HG03575 (cell line): ENCODE measurements around the gene DEK.
A peak's percentile ranks its signal among the peaks of the same experiment; 100 is the strongest.

Experiments
- ATAC-seq: cut with Tn5 transposase; IDR thresholded peaks from one replicate; pipeline ENCODE4 v1.9.1; 2021; ENCODE audit not compliant: unreplicated experiment, insufficient number of reproducible peaks, low FRiP score; ENCODE audit errors: extremely low read depth

The DEK gene

DNA sequence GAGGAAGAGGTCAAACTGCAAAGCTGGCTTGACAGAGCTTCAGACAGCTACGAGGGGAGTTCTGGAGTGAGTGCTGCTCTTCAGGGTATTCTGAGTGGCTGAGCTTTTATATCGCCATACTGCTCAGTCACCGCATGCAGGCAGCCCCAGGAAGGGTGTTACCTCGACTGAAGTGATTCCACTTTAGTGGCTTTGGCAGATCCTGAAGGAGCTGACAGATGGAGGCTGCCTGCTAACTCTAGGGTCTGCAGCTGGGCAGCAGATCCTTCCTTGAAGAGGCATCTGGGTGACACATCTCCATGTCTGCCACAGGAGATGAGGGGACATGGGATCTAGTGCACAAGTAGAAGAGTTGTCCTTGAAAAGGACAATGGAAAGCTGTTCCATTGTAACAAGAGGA is 3.7 kb upstream of the DEK start:
- ATAC-seq, result no peak

DNA sequence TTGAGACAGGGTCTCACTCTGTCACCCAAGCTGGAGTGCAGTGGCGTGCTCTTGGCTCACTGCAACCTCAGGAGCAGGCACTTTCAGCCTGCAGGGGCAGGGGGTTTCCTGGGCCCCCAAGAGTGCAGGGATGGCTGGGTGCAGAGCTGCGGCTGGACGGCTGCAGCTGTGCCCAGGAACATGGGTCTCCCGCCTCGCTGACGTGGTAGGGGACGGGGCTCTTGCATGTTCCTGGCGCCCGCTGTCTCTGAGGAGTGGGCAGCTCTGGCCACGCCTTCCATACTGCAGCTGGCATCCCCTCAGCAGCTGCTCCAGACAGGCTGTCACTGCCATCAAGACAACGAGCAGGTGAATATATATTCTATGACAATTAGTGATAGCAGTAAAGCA is 2.2 kb upstream of the DEK start:
- ATAC-seq, result no peak

DNA sequence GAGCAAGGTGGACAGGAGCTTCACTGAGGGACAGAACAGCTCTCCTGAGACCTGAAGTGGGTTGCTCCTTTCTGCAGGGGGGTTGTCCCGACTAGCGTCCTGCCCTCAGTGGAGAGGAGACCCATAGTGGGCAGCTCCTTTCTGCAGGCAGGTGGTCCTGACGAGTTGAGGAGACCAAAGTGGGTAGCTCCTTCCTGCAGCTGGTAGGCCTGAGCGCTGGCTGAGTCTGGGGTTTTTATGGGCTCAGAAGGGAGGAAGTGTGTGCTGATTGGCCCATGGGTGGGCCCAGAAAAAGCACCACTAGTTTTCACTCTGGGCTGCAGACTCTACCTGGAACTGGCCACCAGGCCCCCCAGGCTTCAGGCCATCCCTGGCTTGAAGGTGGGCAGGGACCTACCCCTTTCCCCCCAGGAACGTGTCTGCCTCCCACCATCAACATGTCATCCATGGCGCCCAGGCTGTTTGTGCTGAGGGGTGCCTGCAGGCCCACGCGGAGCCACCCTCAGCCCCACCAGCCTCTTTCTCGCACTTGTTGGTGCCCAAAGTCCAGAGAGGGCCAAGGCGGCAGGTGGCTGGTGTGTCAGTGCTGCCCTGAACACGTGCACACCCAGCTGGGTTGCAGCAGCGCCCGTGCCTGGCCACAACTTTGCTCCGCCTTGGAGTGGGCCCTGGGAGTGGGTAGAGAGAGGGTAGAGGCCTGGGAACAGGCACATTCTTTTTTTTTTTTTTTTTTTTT is 1.6 kb upstream of the DEK start:
- ATAC-seq, result no peak

DNA sequence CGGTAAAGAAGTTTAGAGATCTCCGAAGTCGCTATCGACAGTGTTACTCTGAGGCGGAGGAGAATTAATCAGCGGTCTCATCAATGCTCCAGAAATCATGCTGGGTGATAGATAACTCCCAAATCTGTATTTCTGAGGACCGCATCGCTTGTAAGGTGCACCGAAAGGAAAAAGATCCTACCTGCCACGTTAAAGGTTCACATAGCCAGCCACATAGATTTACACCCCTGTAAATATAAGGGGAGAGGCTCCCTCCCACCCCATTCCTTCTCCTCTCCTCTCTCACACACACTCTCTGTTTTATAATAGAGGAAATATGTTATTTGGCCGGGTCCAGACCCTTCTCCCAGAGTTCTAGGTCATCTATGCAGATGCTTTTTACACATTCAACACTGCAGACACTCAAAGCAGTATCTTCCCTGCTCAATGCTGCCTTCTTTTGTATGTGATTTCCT is 620 bp upstream of the DEK start:
- no peak for ATAC-seq

DNA sequence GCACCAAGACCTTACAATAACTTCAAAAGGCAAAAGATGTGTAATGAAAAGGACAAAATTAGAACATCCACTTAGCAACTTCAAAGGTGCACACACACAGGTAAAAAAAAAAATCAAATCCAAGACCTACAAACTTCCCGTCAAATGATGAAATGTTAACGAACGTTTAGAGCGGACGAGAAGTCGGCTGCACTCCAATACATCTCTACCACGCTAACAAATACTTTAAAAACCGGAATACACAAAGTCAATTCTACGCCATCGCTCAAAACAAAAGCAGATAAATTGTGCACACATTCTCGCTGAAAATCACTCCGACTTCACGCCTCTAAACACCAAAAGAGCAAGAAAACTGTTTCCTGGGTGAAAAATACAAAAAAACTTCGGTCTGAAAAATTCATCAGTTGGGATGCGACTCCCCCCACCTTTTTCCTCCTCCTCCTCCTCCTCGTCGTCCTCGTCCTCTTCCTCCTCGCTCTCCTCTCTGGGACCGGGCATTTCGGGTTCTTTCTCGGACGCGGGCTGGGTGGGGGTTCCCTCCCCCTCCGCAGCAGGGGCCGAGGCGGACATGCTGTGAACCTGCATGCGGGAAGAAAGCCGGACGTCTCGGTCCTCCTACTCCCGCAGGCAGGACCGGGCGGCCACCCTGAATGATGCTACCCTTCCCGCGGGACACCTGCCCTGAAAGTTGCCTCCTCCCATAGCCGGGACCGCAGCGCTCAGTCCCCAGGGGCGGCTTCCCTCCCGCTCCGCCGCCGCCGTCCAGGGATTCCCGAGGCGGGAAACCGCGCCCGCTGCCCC is 712 bp downstream of the DEK start:
- ATAC-seq, result no peak

DNA sequence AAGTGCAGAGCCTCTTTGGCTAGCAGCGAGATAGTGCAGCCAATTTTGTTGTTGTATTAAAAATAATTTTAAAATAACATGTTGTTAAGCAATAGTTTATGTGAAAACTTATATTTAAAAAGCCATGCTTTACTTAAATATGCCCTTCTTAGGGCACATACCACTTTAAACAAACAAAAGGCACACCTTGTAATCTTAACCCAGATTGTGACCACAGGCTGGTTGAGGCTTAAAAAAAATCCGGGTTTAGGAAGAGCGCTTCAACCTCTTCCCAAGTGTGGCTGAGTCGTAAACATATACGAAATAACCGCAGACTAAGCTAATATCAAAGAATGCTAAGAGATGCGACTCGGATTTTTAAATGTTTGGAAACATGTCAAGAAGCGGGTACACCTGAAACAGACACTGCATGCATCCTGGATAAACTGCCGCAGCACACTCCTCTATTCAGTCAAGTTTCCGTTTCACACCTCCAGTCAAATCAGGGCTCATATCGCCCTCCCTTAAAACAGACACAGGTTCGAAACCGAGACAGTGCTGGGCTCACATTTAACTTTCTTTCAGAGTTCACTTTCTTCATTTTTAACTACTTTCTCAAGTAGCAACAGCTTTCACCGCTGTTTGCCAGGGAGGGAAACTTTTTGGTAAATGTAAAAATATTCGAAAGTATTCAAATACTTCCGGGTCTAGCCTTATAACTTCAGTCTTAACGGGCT is 1.5 kb downstream of the DEK start:
- ATAC-seq, result peak; percentile 60

DNA sequence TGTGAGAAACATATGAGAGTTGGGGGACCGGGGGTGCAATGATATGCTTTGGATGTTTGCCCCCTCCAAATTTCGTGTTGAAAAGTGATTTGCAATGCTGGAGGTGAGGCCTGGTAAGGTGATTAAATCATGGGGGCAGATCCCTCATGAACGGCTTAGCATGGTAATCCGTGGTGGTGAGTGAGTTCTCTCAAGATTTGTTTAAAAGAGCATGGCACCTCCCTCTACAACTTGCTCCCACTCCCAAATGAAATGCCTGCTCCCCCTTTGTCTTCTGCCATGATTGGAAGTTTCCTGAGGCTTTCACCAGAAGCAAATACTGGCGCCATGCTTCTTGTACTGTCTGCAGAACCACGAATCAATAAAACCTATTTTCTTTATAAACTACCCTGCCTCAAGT is 2.5 kb downstream of the DEK start:
- no peak for ATAC-seq

DNA sequence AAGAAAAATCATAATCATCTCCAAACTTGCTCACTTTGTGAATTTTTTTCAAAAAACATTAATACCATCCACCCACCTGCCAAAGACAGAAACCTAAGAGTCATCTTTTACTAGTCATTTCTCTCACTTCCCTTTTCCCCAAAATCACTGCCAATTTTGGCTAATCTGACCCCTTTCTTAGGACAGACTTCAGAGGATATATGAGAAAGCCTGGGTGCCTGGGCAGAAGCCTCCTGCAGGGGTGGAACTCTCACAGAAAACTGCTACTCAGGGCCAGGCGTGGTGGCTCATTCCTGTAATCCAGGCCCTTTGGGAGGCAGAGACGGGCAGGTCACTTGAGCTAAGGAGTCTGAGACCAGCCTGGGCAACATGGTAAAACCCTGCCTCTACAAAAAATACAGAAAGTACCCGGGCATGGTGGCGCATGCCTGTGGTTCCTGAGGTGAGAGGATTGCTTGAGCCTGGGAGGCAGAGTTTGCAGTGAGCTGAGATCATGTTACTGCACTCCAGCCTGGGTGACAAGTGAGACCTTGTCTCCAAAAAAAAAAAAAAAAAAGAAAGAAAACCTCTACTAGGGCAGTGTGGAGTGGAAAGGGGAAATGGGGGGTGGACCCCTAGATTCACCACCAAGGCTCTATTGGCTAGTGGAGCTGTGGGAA is 3.8 kb downstream of the DEK start:
- peak; percentile 30 for ATAC-seq

DNA sequence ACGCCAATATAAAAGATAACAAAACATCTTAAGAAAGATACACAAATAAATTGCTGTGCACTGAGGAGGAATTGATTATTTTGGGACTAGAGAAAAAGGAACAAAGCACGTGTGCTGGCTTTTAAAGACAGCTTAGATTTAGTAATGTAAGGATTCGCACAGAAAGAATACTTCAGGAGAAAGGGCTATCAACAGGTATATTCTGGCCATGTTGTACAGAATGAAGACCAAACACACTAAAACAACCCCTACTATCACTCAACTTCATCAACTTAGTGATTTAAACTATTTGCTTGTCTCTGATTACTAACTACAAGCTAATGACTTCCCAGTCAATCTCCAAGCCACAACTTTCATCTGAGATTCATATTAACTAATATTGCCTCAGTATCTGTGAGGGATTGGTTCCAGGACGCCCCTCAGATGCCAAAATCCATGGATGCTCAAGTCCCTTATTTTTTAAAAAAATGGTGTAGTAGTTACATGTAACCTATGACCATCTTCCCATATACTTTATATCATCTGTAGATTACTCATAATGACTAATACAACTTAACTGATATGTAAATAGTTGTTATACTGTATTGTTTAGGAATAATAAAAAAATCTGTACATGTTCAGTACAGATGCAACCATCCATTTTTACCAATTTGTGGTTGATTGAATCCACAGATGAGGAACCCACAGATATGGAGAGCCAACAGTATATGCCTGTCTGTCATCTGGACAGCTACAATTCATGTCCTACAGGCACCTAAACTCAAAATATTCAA is 4.5 kb downstream of the DEK start:
- no peak for ATAC-seq

DNA sequence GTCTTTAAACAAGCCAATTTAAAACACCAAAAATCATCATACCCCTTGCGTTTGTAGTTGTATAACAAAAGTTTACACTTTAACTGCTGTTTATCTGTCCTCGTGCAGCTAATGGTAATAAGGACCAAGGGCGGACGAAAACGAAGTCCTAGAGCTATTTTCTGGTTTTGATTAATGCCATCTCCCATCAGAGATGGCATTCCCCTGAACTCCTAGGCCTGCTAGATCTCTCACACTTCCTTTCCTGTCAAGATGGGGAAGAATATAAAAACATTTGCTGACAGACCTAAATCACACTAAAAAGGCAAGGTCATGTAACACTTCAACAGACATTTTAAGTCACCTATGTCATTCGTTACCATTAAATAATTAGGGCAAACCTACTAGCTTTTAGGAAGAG is 9.5 kb downstream of the DEK start:
- no peak for ATAC-seq

DNA sequence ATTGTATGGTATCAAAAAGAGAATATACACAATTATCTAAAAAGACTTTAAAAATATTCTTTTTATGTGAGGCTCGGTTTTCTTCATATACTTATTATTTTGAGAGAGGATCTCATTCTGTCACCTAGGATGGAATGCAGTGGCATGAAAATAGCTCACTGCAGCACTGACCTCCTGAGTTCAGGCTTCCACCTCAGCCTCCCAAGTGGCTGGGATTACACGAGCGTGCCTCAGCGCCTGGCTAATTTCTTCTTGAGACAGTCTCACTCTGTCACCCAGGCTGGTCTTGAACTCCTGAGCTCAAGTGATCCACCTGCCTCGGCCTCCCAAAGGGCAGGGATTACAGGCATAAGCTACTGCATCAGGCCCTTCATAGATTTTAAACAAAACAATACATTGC is 10.7 kb downstream of the DEK start:
- ATAC-seq, result no peak

DNA sequence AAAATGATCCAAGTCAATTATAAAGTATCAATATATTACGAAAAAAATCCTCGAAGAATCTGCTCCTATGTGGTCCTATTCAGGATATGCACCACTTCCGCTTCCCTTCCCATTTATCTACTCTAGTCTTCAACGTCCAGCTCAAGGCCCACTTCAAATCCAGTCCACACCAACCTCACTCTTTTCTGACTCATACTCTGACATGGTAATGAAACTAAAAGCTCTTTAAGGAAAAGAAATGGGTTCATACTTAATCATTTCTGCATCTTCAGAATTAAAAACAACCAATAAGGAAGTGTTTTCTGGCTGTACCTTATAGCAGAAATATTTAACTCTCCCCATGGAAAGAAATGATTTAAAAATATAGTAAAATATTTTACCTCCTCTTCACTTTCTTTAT is 15.1 kb downstream of the DEK start:
- no peak for ATAC-seq

DNA sequence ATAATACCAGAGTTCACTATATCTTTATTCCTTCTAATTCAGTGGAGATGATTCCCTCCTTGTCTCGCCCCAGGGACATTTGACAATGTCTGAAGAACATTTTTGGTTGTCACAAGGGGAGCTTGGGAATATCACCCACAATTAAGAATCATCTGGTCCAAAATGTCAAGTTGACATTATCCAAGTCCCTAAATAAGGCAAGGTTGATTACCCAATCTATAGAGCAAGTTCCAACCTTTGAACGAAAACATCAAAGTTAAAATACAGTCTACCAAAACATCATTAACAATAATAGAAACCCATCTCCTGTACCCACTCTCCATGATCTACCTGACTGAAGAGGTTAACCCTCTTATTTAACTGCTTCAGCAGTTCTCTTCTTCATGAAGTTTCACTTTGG is 15.6 kb downstream of the DEK start:
- ATAC-seq, result no peak

DNA sequence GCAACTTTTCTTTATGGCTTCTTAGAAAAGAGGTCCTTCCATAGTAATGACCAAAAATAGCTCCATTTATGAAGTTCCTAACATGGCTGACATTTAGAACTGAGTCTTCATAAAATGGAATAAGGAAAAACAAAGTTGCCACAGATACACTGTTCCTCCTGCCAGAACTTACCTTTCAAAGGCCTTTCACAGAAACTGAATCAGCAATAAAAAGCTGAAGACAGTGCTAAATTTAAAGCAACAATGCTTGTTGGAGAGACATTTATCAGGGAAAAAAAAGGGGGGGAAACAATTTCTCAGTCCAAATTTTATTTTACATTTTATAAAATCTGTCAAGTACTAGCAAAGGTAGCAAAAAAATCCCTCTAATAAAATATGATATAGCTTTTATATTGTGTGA is 17.3 kb downstream of the DEK start:
- no peak for ATAC-seq

DNA sequence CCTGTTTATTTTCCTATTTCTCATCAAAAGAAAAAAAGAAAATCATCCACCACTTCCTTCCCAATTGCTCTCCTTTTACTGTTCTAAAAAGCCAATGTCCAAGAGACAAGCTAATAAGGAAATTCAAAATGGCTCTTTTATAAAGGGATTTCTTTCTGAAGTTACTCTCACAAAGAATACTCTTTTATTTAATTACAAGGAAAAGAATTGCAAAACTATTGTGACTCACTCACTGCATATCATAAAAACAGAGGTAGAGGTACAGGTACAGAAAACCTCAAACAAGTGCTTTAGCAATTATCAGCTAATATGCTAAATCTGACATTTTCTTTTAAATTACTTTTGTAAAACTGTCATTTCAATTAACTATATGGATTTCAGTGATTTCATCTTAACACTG is 18.1 kb downstream of the DEK start:
- no peak for ATAC-seq

DNA sequence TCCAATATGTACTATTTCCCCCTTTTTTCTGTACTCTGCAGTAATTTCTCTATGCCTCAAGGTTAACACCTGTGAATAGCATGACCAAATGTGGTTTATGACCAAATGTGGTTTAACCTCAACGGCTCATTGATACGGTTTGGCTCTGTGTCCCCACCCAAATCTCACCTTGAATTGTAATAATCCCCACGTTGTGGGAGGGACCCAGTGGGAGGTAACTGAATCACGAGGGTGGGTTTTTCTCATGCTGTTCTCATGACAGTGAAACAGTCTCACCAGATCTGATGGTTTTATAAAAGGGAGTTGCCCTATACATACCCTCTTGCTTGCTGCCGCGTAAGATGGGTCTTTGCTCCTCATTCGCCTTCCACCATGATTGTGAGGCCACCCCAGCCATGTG is 18.7 kb downstream of the DEK start:
- no peak for ATAC-seq

DNA sequence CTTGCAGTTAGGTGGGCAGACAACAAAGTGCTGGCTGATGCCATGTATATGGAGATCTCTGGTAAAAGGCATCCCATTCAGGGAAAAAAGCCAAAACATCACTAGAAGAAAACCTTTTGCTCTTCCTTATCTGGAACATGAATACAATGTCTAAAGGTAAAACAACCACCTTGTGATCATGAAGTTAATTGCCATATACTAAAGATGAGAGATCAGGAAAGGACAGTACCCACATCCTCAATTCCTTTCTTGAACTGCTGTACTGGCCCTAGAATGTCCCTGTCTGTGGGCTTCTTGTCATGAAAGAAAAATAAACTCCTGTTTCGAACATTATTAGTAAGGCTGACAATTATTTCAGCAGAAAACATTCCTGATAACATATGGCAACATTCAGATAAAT is 19.3 kb downstream of the DEK start:
- ATAC-seq, result no peak

DNA sequence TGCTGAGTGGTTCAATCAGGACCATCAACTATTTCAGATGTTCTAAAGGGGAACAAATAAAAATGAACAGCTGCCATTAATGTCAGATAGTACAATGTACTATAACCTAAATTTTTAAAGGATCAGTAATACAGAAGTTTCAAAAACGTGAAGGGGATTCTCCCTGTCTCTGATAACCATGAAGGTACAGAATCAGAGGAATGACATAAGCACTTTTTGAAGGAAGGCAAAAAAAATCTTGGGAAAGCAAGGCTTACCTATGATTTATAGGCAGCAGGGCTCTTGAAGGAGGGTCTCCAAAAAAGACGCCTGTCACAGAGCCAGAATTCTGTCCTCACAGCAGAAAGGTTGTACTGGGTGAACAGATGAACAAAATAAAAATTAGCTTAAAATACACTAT is 20.1 kb downstream of the DEK start:
- no peak for ATAC-seq
